Common myeloid progenitor, CD34-positive (primary cell): ENCODE measurements around the gene DBP.
A peak's percentile ranks its signal among the peaks of the same experiment; 100 is the strongest.

Source experiments
- CTCF ChIA-PET: fragments of 350-600 bp; sonication (Branson Sonifier 250); formaldehyde crosslinking; loops from one replicate; lab custom pipeline; 2021; ENCODE audit warnings: antibody characterized with exemption; lab: Charles Lee
- POLR2A ChIA-PET: fragments of 350-600 bp; sonication (Branson Sonifier 250); formaldehyde crosslinking; loops from one replicate; lab custom pipeline; 2021; ENCODE audit warnings: antibody characterized with exemption; lab: Charles Lee
- DNase-seq, 3 donors: peaks; one replicate each; pipeline versions ENCODE4 v3.0.0 to v3.0.0-alpha.2; 2013
- H3K27ac ChIP-seq, 2 experiments: 1 replicate in 1 of 2; 2 replicates in 1 of 2; pipeline ENCODE4 v1.7.0; 2013; ENCODE audit warnings: inconsistent platforms in 2 of 2, low read length in 2 of 2, mild to moderate bottlenecking in 2 of 2, low read depth in 1 of 2, moderate library complexity in 1 of 2; ENCODE audit not compliant: severe bottlenecking in 2 of 2, insufficient read depth in 1 of 2, poor library complexity in 1 of 2
- H3K27me3 ChIP-seq, 5 experiments: replicated peaks in 2 of 5; 1 replicate in 3 of 5; 2 replicates in 2 of 5; pipeline versions ENCODE4 v1.6.1 to v1.7.0; 2013; ENCODE audit warnings: low read length in 4 of 5, mild to moderate bottlenecking in 2 of 5, moderate library complexity in 2 of 5, inconsistent platforms in 1 of 5; ENCODE audit not compliant: insufficient read depth in 5 of 5, control insufficient read depth in 4 of 5
- H3K36me3 ChIP-seq, 4 experiments: 1 replicate in 2 of 4; 2 replicates in 2 of 4; pipeline versions ENCODE4 v1.6.1 to v1.7.0; 2013; ENCODE audit warnings: low read length in 3 of 4, control low read depth in 1 of 4, mild to moderate bottlenecking in 1 of 4; ENCODE audit not compliant: control insufficient read depth in 4 of 4, insufficient read depth in 4 of 4
- H3K4me1 ChIP-seq, 4 experiments: 1 replicate in 3 of 4; 2 replicates in 1 of 4; pipeline versions ENCODE4 v1.6.1 to v1.7.1; 2013; ENCODE audit warnings: low read length in 3 of 4, mild to moderate bottlenecking in 3 of 4, control low read depth in 1 of 4, inconsistent platforms in 1 of 4, moderate library complexity in 1 of 4; ENCODE audit not compliant: control insufficient read depth in 4 of 4, insufficient read depth in 4 of 4; ENCODE audit errors: control extremely low read depth in 1 of 4
- H3K4me3 ChIP-seq, 7 experiments: 1 replicate in 4 of 7; 2 replicates in 3 of 7; pipeline versions ENCODE4 v1.5.1 to v1.7.0; 2013; ENCODE audit warnings: mild to moderate bottlenecking in 7 of 7, low read length in 6 of 7, moderate library complexity in 6 of 7, inconsistent platforms in 2 of 7, low read depth in 2 of 7, control low read depth in 1 of 7; ENCODE audit not compliant: insufficient read depth in 4 of 7, control insufficient read depth in 1 of 7; ENCODE audit errors: extremely low read depth in 1 of 7
- H3K9me3 ChIP-seq, 5 experiments: 1 replicate in 4 of 5; 2 replicates in 1 of 5; pipeline versions ENCODE4 v1.6.1 to v1.7.1; 2013; ENCODE audit warnings: low read length in 4 of 5, mild to moderate bottlenecking in 2 of 5, inconsistent platforms in 1 of 5, low read depth in 1 of 5, moderate library complexity in 1 of 5; ENCODE audit not compliant: control insufficient read depth in 4 of 5, insufficient read depth in 2 of 5; ENCODE audit errors: control extremely low read depth in 1 of 5
- WGBS: methylation state at CpG from one replicate; pipeline ENCODE4 v1.1.5; 2013; ENCODE audit not compliant: insufficient coverage; 5-methylcytosine and 5-hydroxymethylcytosine counted together

The DBP gene

GRCh38 chr19:48629297-48629598 lies 7.9 kb downstream of the DBP start:
- CTCF ChIA-PET, result interaction anchor here (3.0 kb wide), 1 partner anchor 17 kb away, joined by 13 read pairs; the partner anchor contains the start of gene CA11

GRCh38 chr19:48628486-48629296 lies 8.5 kb downstream of the DBP start:
- WGBS, result 94% methylated on average over 29 of the region's 34 CpGs
- H3K27ac ChIP-seq, result no peak overlapping the region
- DNase-seq, result no peak
- H3K27me3 ChIP-seq, result no peaks in the 10 kb centered on the region
- no peaks in the 10 kb centered on the region for H3K9me3 ChIP-seq
- peaks cover 0 to 28% (median 19%) of the 10 kb centered on the region in 4 experiments for H3K36me3 ChIP-seq
- peaks cover 3 to 40% (median 28%) of the 10 kb centered on the region in 4 experiments for H3K4me1 ChIP-seq
- POLR2A ChIA-PET, result no interaction called here
- CTCF ChIA-PET, result interaction anchor here (3.0 kb wide), 1 partner anchor 17 kb away, joined by 13 read pairs; the partner anchor contains the start of gene CA11
- no peak overlapping the region for H3K4me3 ChIP-seq

More at GRCh38 chr19:48629297-48629598, 7.9 kb downstream of the DBP start:
- no peak for DNase-seq
- H3K27me3 ChIP-seq, result no peaks in the 10 kb centered on the region
- POLR2A ChIA-PET, result interaction anchor here (0.6 kb wide), 1 partner anchor 211 kb away, joined by 3 read pairs; no protein-coding TSS in a partner anchor
- H3K36me3 ChIP-seq, result peaks cover 0 to 28% (median 19%) of the 10 kb centered on the region in 4 experiments
- peaks cover 9 to 42% (median 31%) of the 10 kb centered on the region in 4 experiments for H3K4me1 ChIP-seq
- H3K4me3 ChIP-seq, result no peak overlapping the region
- H3K27ac ChIP-seq, result no peak overlapping the region
- WGBS, result 97% methylated on average over 22 of the region's 22 CpGs
- no peaks in the 10 kb centered on the region for H3K9me3 ChIP-seq

- DNase-seq, result no peak
- Histone ChIP-seq H3K36me3 (peaks cover 0 to 22% (median 15%) of the 10 kb centered on the region in 4 experiments), H3K9me3 (no peaks in the 10 kb centered on the region), H3K27me3 (no peaks in the 10 kb centered on the region), H3K4me1 (peaks cover 0 to 37% (median 29%) of the 10 kb centered on the region in 4 experiments), H3K4me3 (no peak overlapping the region), H3K27ac (no peak overlapping the region)
- ChIA-PET CTCF (no interaction called here), POLR2A (no interaction called here)
- WGBS, result 97% methylated on average over 16 of the region's 17 CpGs
These were observed 9.3 kb downstream of the DBP start for GRCh38 chr19:48627865-48628314.

GRCh38 chr19:48627201-48627864 lies 9.8 kb downstream of the DBP start:
- Histone ChIP-seq H3K9me3 (no peaks in the 10 kb centered on the region), H3K4me3 (no peak overlapping the region), H3K27ac (no peak overlapping the region), H3K36me3 (peaks cover 0 to 19% (median 13%) of the 10 kb centered on the region in 4 experiments), H3K27me3 (no peaks in the 10 kb centered on the region), H3K4me1 (peaks cover 0 to 32% (median 29%) of the 10 kb centered on the region in 4 experiments)
- 100% methylated on average over 2 of the region's 6 CpGs for WGBS
- POLR2A ChIA-PET, result interaction anchor here (0.6 kb wide), 1 partner anchor 1143 kb away, joined by 5 read pairs; the partner anchor contains the start of gene KPTN
- DNase-seq, result no peak
- CTCF ChIA-PET, result no interaction called here

- Histone ChIP-seq H3K4me3 (no peak overlapping the region), H3K9me3 (no peaks in the 10 kb centered on the region), H3K27ac (no peak overlapping the region), H3K27me3 (no peaks in the 10 kb centered on the region), H3K36me3 (peaks cover 0 to 16% (median 12%) of the 10 kb centered on the region in 4 experiments), H3K4me1 (peaks cover 0 to 31% (median 25%) of the 10 kb centered on the region in 4 experiments)
- WGBS, result 96% methylated on average over 26 of the region's 30 CpGs
- DNase-seq, result no peak
- ChIA-PET POLR2A (no interaction called here), CTCF (no interaction called here)
These were observed 11.3 kb downstream of the DBP start for GRCh38 chr19:48625891-48626327.

- Histone ChIP-seq H3K9me3 (no peaks in the 10 kb centered on the region), H3K27ac (peak overlapping the region; percentile 15 to 68), H3K4me3 (peak overlapping the region in 3 of 7 experiments; percentile 63 to 73 (median 64)), H3K36me3 (peaks cover 0 to 16% (median 12%) of the 10 kb centered on the region in 4 experiments), H3K27me3 (no peaks in the 10 kb centered on the region), H3K4me1 (peaks cover 0 to 27% (median 18%) of the 10 kb centered on the region in 4 experiments)
- WGBS, result 84% methylated on average over 17 of the region's 24 CpGs
- CTCF ChIA-PET, result interaction anchor here (2.3 kb wide), 1 partner anchor 8 kb away, joined by 6 read pairs; no protein-coding TSS in a partner anchor
- POLR2A ChIA-PET, result no interaction called here
- no peak for DNase-seq
These were observed 12.1 kb downstream of the DBP start for GRCh38 chr19:48624791-48625723.
